ENCODE measurements around the gene RPIA. TPM values are rescaled to one million over a fixed set of nuclear protein-coding genes. Genes with fewer than 3 reads are reported as not detected.
A peak's percentile ranks its signal among the peaks of the same experiment; 100 is the strongest.

Gene RPIA
- total RNA-seq, 2 donors from 2014 or later: 4.1 to 4.7 TPM

- no peak for DNase-seq (ENCODE audit: low spot score)
- no peak for TF ChIP-seq CTCF (IDR thresholded peaks at IDR 0.05)
- Histone ChIP-seq H3K4me3 (no peak overlapping the region), H3K27me3 (replicated peaks; ENCODE audit: insufficient read depth) (no peaks in the 10 kb centered on the region), H3K4me1 (ENCODE audit: control insufficient read depth in 1 of 2, low read depth in 2 of 2) (peaks cover 14 to 24% of the 10 kb centered on the region in 2 donors), H3K36me3 (no peaks in the 10 kb centered on the region), H3K27ac (no peak overlapping the region), H3K9me3 (no peaks in the 10 kb centered on the region)
- ATAC-seq (ENCODE audit: insufficient number of reproducible peaks, low FRiP score, low read depth): no peak
Measured at GRCh38 chr2:88660622-88661021, 30.9 kb upstream of the RPIA start.

GRCh38 chr2:88666576-88666975 is 24.9 kb upstream of the RPIA start:
- DNase-seq (ENCODE audit: low spot score) (no peak), ATAC-seq (ENCODE audit: insufficient number of reproducible peaks, low FRiP score, low read depth) (no peak)
- no peak for TF ChIP-seq CTCF (IDR thresholded peaks at IDR 0.05)
- H3K9me3 ChIP-seq: no peaks in the 10 kb centered on the region
- H3K27me3 ChIP-seq (replicated peaks; ENCODE audit: insufficient read depth): no peaks in the 10 kb centered on the region
- no peak overlapping the region for H3K4me3 ChIP-seq
- no peak overlapping the region for H3K27ac ChIP-seq
- H3K4me1 ChIP-seq (ENCODE audit: control insufficient read depth in 1 of 2, low read depth in 2 of 2): no peaks in the 10 kb centered on the region
- H3K36me3 ChIP-seq: no peaks in the 10 kb centered on the region

GRCh38 chr2:88667219-88667618 is 24.3 kb upstream of the RPIA start:
- no peak overlapping the region for H3K4me3 ChIP-seq
- H3K4me1 ChIP-seq (ENCODE audit: control insufficient read depth in 1 of 2, low read depth in 2 of 2): no peaks in the 10 kb centered on the region
- no peak overlapping the region for H3K27ac ChIP-seq
- ATAC-seq (ENCODE audit: insufficient number of reproducible peaks, low FRiP score, low read depth) (no peak), DNase-seq (ENCODE audit: low spot score) (no peak)
- no peaks in the 10 kb centered on the region for H3K27me3 ChIP-seq (replicated peaks; ENCODE audit: insufficient read depth)
- TF ChIP-seq CTCF (IDR thresholded peaks at IDR 0.05): no peak
- H3K36me3 ChIP-seq: no peaks in the 10 kb centered on the region
- H3K9me3 ChIP-seq: no peaks in the 10 kb centered on the region

- no peaks in the 10 kb centered on the region for H3K4me1 ChIP-seq (ENCODE audit: control insufficient read depth in 1 of 2, low read depth in 2 of 2)
- H3K36me3 ChIP-seq: no peaks in the 10 kb centered on the region
- no peak for TF ChIP-seq CTCF (IDR thresholded peaks at IDR 0.05)
- no peak overlapping the region for H3K4me3 ChIP-seq
- H3K27me3 ChIP-seq (replicated peaks; ENCODE audit: insufficient read depth): no peaks in the 10 kb centered on the region
- no peaks in the 10 kb centered on the region for H3K9me3 ChIP-seq
- DNase-seq (ENCODE audit: low spot score) (no peak), ATAC-seq (ENCODE audit: insufficient number of reproducible peaks, low FRiP score, low read depth) (no peak)
- H3K27ac ChIP-seq: no peak overlapping the region
Measured at GRCh38 chr2:88668862-88669261, 22.6 kb upstream of the RPIA start.

- no peaks in the 10 kb centered on the region for H3K9me3 ChIP-seq
- H3K27ac ChIP-seq: no peak overlapping the region
- no peak for ATAC-seq (ENCODE audit: insufficient number of reproducible peaks, low FRiP score, low read depth)
- H3K27me3 ChIP-seq (replicated peaks; ENCODE audit: insufficient read depth): no peaks in the 10 kb centered on the region
- no peaks in the 10 kb centered on the region for H3K36me3 ChIP-seq
- no peak for DNase-seq (ENCODE audit: low spot score)
- no peak overlapping the region for H3K4me3 ChIP-seq
- peak; percentile 42 for TF ChIP-seq CTCF (IDR thresholded peaks at IDR 0.05)
- H3K4me1 ChIP-seq (ENCODE audit: control insufficient read depth in 1 of 2, low read depth in 2 of 2): no peaks in the 10 kb centered on the region
Measured at GRCh38 chr2:88669482-88670214, 21.8 kb upstream of the RPIA start.
